HepG2 (cell line): Measurements from ENCODE around the gene PPM1H. TPM values are rescaled to one million over a fixed set of nuclear protein-coding genes. Genes with fewer than 3 reads are reported as not detected.

ENCODE experiments used
- ATAC-seq: fragments of 200-7000 bp; cut with Tn5 transposase; 3 replicates; pipeline ENCODE4 v1.9.1; 2020; ENCODE audit warnings: mild to moderate bottlenecking, moderate library complexity
- BruUV-seq: library from RNA; stranded (reverse); fragments of 400-500 nt; replicated peaks from 2 replicates; lab custom pipeline; 2021; lab: Mats Ljungman, UMichigan
- CTCF ChIA-PET: fragments of 300-600 bp; formaldehyde crosslinking; extraction: SDS; loops from one replicate; lab custom pipeline; 2021; ENCODE audit warnings: low total read pairs, inconsistent platforms, low intra/inter-chr PET ratio; lab: Yijun Ruan, JAX
- POLR2A ChIA-PET: fragments of 350-600 bp; sonication (Branson Sonifier 250); formaldehyde crosslinking; loops from one replicate; lab custom pipeline; 2020; ENCODE audit warnings: antibody characterized with exemption, inconsistent platforms; lab: Yijun Ruan, JAX
- DNase-seq: peaks from one replicate; pipeline ENCODE4 v3.0.0-alpha.2; 2015; ENCODE audit warnings: low spot score
- FAIRE-seq: peaks from 3 replicates; lab custom pipeline; 2011; peaks lifted over from hg19 to GRCh38; lab: Jason Lieb, UNC
- H2AFZ ChIP-seq: one replicate; pipeline ENCODE4 v1.6.1; 2011; ENCODE audit warnings: low read length, inconsistent platforms
- H3K27ac ChIP-seq: fragments of 300-600 bp; 3 replicates; pipeline ENCODE4 v1.8.0; 2011; ENCODE audit warnings: mixed run types, mild to moderate bottlenecking, mixed read lengths, low read length, inconsistent platforms; ENCODE audit not compliant: insufficient read depth; ENCODE audit errors: extremely low read length
- H3K27me3 ChIP-seq, 2 experiments: fragments of 200-600 bp in 1 of 2; 2 replicates in 1 of 2; 3 replicates in 1 of 2; pipeline versions ENCODE4 v1.6.0 to v1.8.0; 2011; ENCODE audit warnings: low read length in 2 of 2, mild to moderate bottlenecking in 2 of 2, moderate library complexity in 2 of 2, inconsistent platforms in 1 of 2; ENCODE audit not compliant: insufficient read depth in 2 of 2, control insufficient read depth in 1 of 2
- H3K36me3 ChIP-seq, 2 experiments: fragments of 200-600 bp in 1 of 2; replicated peaks in 1 of 2; 2 replicates in 1 of 2; 3 replicates in 1 of 2; pipeline versions ENCODE4 v1.5.1 to v1.8.0; 2011; ENCODE audit warnings: low read length in 2 of 2, inconsistent platforms in 1 of 2; ENCODE audit not compliant: insufficient read depth in 2 of 2, control insufficient read depth in 1 of 2
- H3K4me1 ChIP-seq: 2 replicates; pipeline ENCODE4 v1.5.1; 2012; ENCODE audit warnings: low read length, inconsistent platforms; ENCODE audit not compliant: insufficient read depth
- H3K4me2 ChIP-seq: 2 replicates; pipeline ENCODE4 v1.6.0; 2011; ENCODE audit warnings: low read depth, low read length, inconsistent platforms
- H3K4me3 ChIP-seq, 3 experiments: fragments of 200-600 bp in 1 of 3; sonication (generic), shearing (Covaris generic) in 1 of 3; replicated peaks in 1 of 3; 2 replicates each; pipeline ENCODE4 v1.5.1; 2011 to 2016; ENCODE audit warnings: low read length in 3 of 3, inconsistent platforms in 2 of 3, low read depth in 2 of 3, mild to moderate bottlenecking in 2 of 3, control low read depth in 1 of 3, mixed read lengths in 1 of 3; ENCODE audit not compliant: insufficient read depth in 1 of 3
- H3K79me2 ChIP-seq: one replicate; pipeline ENCODE4 v1.6.1; 2011; ENCODE audit warnings: low read length, inconsistent platforms; ENCODE audit not compliant: insufficient read depth
- H3K9ac ChIP-seq: 2 replicates; pipeline ENCODE4 v1.6.0; 2011; ENCODE audit warnings: mild to moderate bottlenecking, low read depth, low read length, inconsistent platforms; ENCODE audit not compliant: insufficient read depth
- H3K9me3 ChIP-seq: 2 replicates; pipeline ENCODE4 v1.5.1; 2012; ENCODE audit warnings: mild to moderate bottlenecking, low read length
- H4K20me1 ChIP-seq: 2 replicates; pipeline ENCODE4 v1.6.0; 2011; ENCODE audit warnings: inconsistent platforms, mild to moderate bottlenecking, low read length, moderate library complexity; ENCODE audit not compliant: insufficient read depth
- HDAC6 ChIP-seq: fragments of 200-600 bp; sonication (generic); IDR thresholded peaks from 2 replicates; pipeline ENCODE4 v1.7.0; 2017; ENCODE audit warnings: mild to moderate bottlenecking, antibody characterized with exemption, low read length, low read depth
- MYC ChIP-seq: sonication (generic); formaldehyde crosslinking; IDR thresholded peaks from 2 replicates; pipeline ENCODE4 v1.9.0; 2021; ENCODE audit warnings: missing genetic modification reagents, borderline replicate concordance
- RELA ChIP-seq: sonication (generic); formaldehyde crosslinking; IDR thresholded peaks from 2 replicates; pipeline ENCODE4 v1.4.0; 2020; ENCODE audit warnings: missing genetic modification reagents
- SMAD1 ChIP-seq: sonication (generic); formaldehyde crosslinking; IDR thresholded peaks from 2 replicates; pipeline ENCODE4 v1.4.0; 2020; ENCODE audit warnings: missing genetic modification reagents, low read depth, mild to moderate bottlenecking, borderline replicate concordance
- XRCC5 ChIP-seq: fragments of 200-400 bp; formaldehyde crosslinking; optimal IDR thresholded peaks from 2 replicates; pipeline ENCODE3; 2017; ENCODE audit warnings: mild to moderate bottlenecking, low read length
- ZEB1 ChIP-seq: IDR thresholded peaks from 2 replicates; pipeline ENCODE4 v1.6.1; 2012; ENCODE audit warnings: mild to moderate bottlenecking, low read depth, inconsistent platforms; ENCODE audit not compliant: insufficient replicate concordance
- ZGPAT ChIP-seq: IDR thresholded peaks from 2 replicates; pipeline ENCODE4 v1.6.1; 2016; ENCODE audit warnings: mild to moderate bottlenecking
- ZNF724P ChIP-seq: sonication (generic); formaldehyde crosslinking; IDR thresholded peaks from 2 replicates; pipeline ENCODE4 v1.8.0; 2022; ENCODE audit warnings: missing genetic modification reagents, borderline replicate concordance
- WGBS: methylation state at CpG from one replicate; pipeline ENCODE4 v1.1.6; 2017; ENCODE audit warnings: low lambda C conversion rate; 5-methylcytosine and 5-hydroxymethylcytosine counted together
- in situ Hi-C: cut with HindIII; loops from 2 replicates; pipeline ENCODE4 v1.10.0; 2017; ENCODE audit warnings: low pct_unique_long_range_greater_than_20kb; ENCODE audit not compliant: extremely low pct_ligation_motif_present
- intact Hi-C: fragments of 100-400 bp; cut with micrococcal nuclease; formaldehyde crosslinking; loops from one replicate; pipeline ENCODE4 v1.10.0; 2022; ENCODE audit not compliant: unreplicated experiment
- microRNA counts: library from miRNA; unstranded; fragments of <30 nt; microRNA quantifications from one replicate; lab custom pipeline; 2015
- microRNA-seq: library from miRNA; unstranded; fragments of <30 nt; microRNA quantifications from one replicate; pipeline ENCODE4, GENCODE V29; 2020
- polyA plus RNA-seq, 8 experiments: library from polyadenylated mRNA; depleted of rRNA in 3 of 8; stranded (reverse) in 7 of 8; unstranded in 1 of 8; fragments of >200 nt; fragmentation: Illumina TruSeq in 4 of 8; extraction: Trizol in 4 of 8; gene quantifications; 2 replicates each; pipeline versions ENCODE4 v1.2.1 to v1.2.3, GENCODE V29; 2011 to 2016; ENCODE audit warnings: low read depth in 4 of 8, missing spikeins in 1 of 8, mixed read lengths in 1 of 8; ENCODE audit not compliant: insufficient read depth in 1 of 8
- small RNA-seq, 3 experiments: library from RNA; depleted of rRNA; stranded (forward); fragments of <200 nt; gene quantifications; one replicate each; pipeline ENCODE3, GENCODE V24; 2012; ENCODE audit warnings: low read depth in 2 of 3, low replicate concordance in 1 of 3; ENCODE audit not compliant: insufficient read length in 3 of 3, insufficient read depth in 2 of 3
- total RNA-seq, 5 experiments: library from RNA; depleted of rRNA; stranded (reverse); fragments of >200 nt; fragmentation: Illumina TruSeq; extraction: Trizol; gene quantifications; 2 replicates each; pipeline ENCODE4 v1.2.3, GENCODE V29; 2016; ENCODE audit warnings: low read depth in 1 of 5

Gene PPM1H
- total and polyA plus RNA-seq, 2 of the 13 experiments (the other 11 are each of a cell fraction or from before 2014, with no cell fraction given), result 29.1 to 38.1 TPM

GRCh38 chr12:62597253-62597652 is 337.7 kb downstream of the PPM1H start:
- H3K79me2 ChIP-seq, result no peaks in the 10 kb centered on the region
- intact Hi-C loops, result no loop called here
- ATAC-seq (no peak), DNase-seq (no peak), FAIRE-seq (no peak)
- POLR2A ChIA-PET, result no interaction called here
- no peaks in the 10 kb centered on the region for H3K9me3 ChIP-seq
- H2AFZ ChIP-seq, result no peak overlapping the region
- 95% methylated on average over 3 of the region's 3 CpGs for WGBS
- TF ChIP-seq HDAC6, result no peak
- TF ChIP-seq ZNF724P (CRISPR knock-in tag), result no peak
- TF ChIP-seq ZGPAT (CRISPR knock-in tag), result no peak
- TF ChIP-seq XRCC5, result no peak
- TF ChIP-seq ZEB1, result no peak
- no peak for TF ChIP-seq SMAD1
- no peak for TF ChIP-seq MYC (CRISPR knock-in tag)
- TF ChIP-seq RELA (CRISPR knock-in tag), result no peak
- no TSS peak for BruUV-seq
- H3K36me3 ChIP-seq, result 0 out of 5 replicates have a peak, but pooled peaks cover 0 to 4% of the 10 kb centered on the region in 2 experiments
- peaks cover 11% of the 10 kb centered on the region for H3K4me1 ChIP-seq
- no peaks in the 10 kb centered on the region for H4K20me1 ChIP-seq
- no peak overlapping the region for H3K4me3 ChIP-seq
- in situ Hi-C loops, result loop anchor here (25.0 kb wide), 1 partner anchor 465 kb away; no protein-coding TSS in a partner anchor
- H3K9ac ChIP-seq, result no peak overlapping the region
- no peak overlapping the region for H3K4me2 ChIP-seq
- H3K27ac ChIP-seq, result no peak overlapping the region
- H3K27me3 ChIP-seq, result no peaks in the 10 kb centered on the region; a peak in 1 of 5 replicates
- CTCF ChIA-PET, result no interaction called here

MicroRNAs within 50 kb of the gene (microRNA counts, 767-probe panel; counts per million panel counts)
- microRNA hsa-let-7i-5p (lab: Ali Mortazavi, UCI), result not detected

Small RNAs within 50 kb of the gene (microRNA-seq; reads per million reads assigned to microRNA genes)
- gene MIRLET7I, result 1,351 reads per million, percentile 91 among the genes with 10 or more reads in this experiment

Small RNAs within 50 kb of the gene (small RNA-seq; reads per million reads assigned to genes)
- gene MIRLET7I (0.81 to 111 (median 39.4) reads per million in 3 experiments), gene RF00019 (0 reads per million in 3 experiments), gene RNU1-83P (3.6 to 2,209 (median 7.3) reads per million in 3 experiments)

Other genes with a start within 250 kb of the PPM1H start
- gene AVPR1A, start 216.1 kb upstream of the PPM1H start, total RNA-seq (2016; rRNA removed; fragmentation: Illumina TruSeq; extraction: Trizol), result not detected in 2 replicates
- gene AVPR1A, start 216.1 kb upstream of the PPM1H start, polyA plus RNA-seq (2011; rRNA removed), result not detected in 2 replicates